H9 (cell line): Measurements from ENCODE around the gene KLHL3. TPM values are rescaled to one million over a fixed set of nuclear protein-coding genes. Genes with fewer than 3 reads are reported as not detected.

Source experiments
- DNase-seq: peaks from one replicate; pipeline ENCODE4 v3.0.0-alpha.2; 2017
- H2AFZ ChIP-seq: one replicate; pipeline ENCODE4 v1.6.1; 2013; ENCODE audit warnings: mild to moderate bottlenecking, low read length, control low read depth, moderate library complexity
- H2AK5ac ChIP-seq: 2 replicates; pipeline ENCODE4 v1.6.1; 2013; ENCODE audit warnings: low read length, control low read depth, mixed read lengths; ENCODE audit not compliant: insufficient read length
- H2BK120ac ChIP-seq: one replicate; pipeline ENCODE4 v1.6.1; 2013; ENCODE audit warnings: low read depth, mild to moderate bottlenecking, low read length, control low read depth, inconsistent platforms; ENCODE audit not compliant: poor library complexity, severe bottlenecking
- H2BK12ac ChIP-seq: 2 replicates; pipeline ENCODE4 v1.6.1; 2013; ENCODE audit warnings: low read length, control low read depth, mixed read lengths, low read depth; ENCODE audit not compliant: insufficient read length
- H2BK15ac ChIP-seq: 2 replicates; pipeline ENCODE4 v1.6.1; 2013; ENCODE audit warnings: low read depth, low read length, control low read depth
- H2BK20ac ChIP-seq: one replicate; pipeline ENCODE4 v1.6.1; 2013; ENCODE audit warnings: low read depth, mild to moderate bottlenecking, low read length, control low read depth, inconsistent platforms; ENCODE audit not compliant: poor library complexity, severe bottlenecking
- H2BK5ac ChIP-seq: 2 replicates; pipeline ENCODE4 v1.6.1; 2013; ENCODE audit warnings: low read length, control low read depth, mixed read lengths; ENCODE audit not compliant: insufficient read length
- H3K14ac ChIP-seq: 2 replicates; pipeline ENCODE4 v1.6.1; 2013; ENCODE audit warnings: low read length, control low read depth; ENCODE audit not compliant: insufficient read depth
- H3K18ac ChIP-seq: 2 replicates; pipeline ENCODE4 v1.6.1; 2013; ENCODE audit warnings: low read depth, mild to moderate bottlenecking, mixed read lengths, low read length, control low read depth; ENCODE audit not compliant: insufficient read length
- H3K23ac ChIP-seq: 2 replicates; pipeline ENCODE4 v1.6.1; 2013; ENCODE audit warnings: low read length, control low read depth, mixed read lengths, low read depth; ENCODE audit not compliant: insufficient read length
- H3K23me2 ChIP-seq: 2 replicates; pipeline ENCODE4 v1.6.1; 2013; ENCODE audit warnings: low read depth, mild to moderate bottlenecking, mixed read lengths, low read length, control low read depth; ENCODE audit not compliant: insufficient read length, poor library complexity, severe bottlenecking
- H3K27ac ChIP-seq: 2 replicates; pipeline ENCODE4 v1.5.1; 2013; ENCODE audit warnings: low read length, control low read depth, mixed read lengths, low read depth; ENCODE audit not compliant: insufficient read length
- H3K27me3 ChIP-seq: 2 replicates; pipeline ENCODE4 v1.6.1; 2013; ENCODE audit warnings: low read length, control low read depth, inconsistent platforms; ENCODE audit not compliant: insufficient read depth
- H3K4ac ChIP-seq: 2 replicates; pipeline ENCODE4 v1.6.1; 2013; ENCODE audit warnings: low read depth, mild to moderate bottlenecking, control low read depth, inconsistent platforms, low read length, moderate library complexity
- H3K4me1 ChIP-seq: 2 replicates; pipeline ENCODE4 v1.6.1; 2013; ENCODE audit warnings: low read length, control low read depth, inconsistent platforms; ENCODE audit not compliant: insufficient read depth
- H3K4me2 ChIP-seq: 2 replicates; pipeline ENCODE4 v1.6.1; 2013; ENCODE audit warnings: low read length, control low read depth, mixed read lengths; ENCODE audit not compliant: insufficient read length, insufficient read depth
- H3K56ac ChIP-seq: 2 replicates; pipeline ENCODE4 v1.6.1; 2013; ENCODE audit warnings: low read depth, mild to moderate bottlenecking, mixed read lengths, low read length, control low read depth; ENCODE audit not compliant: insufficient read length
- H3K79me1 ChIP-seq: 2 replicates; pipeline ENCODE4 v1.6.1; 2013; ENCODE audit warnings: low read depth, mild to moderate bottlenecking, moderate library complexity, low read length, control low read depth, inconsistent platforms; ENCODE audit not compliant: insufficient read depth, poor library complexity, severe bottlenecking
- H3K79me2 ChIP-seq: 2 replicates; pipeline ENCODE4 v1.6.1; 2013; ENCODE audit warnings: low read length, control low read depth, inconsistent platforms; ENCODE audit not compliant: insufficient read depth
- H3K9ac ChIP-seq: 2 replicates; pipeline ENCODE4 v1.6.1; 2013; ENCODE audit warnings: low read length, control low read depth, mixed read lengths; ENCODE audit not compliant: insufficient read length; ENCODE audit errors: extremely low read depth
- H3K9me3 ChIP-seq: one replicate; pipeline ENCODE4 v1.6.1; 2013; ENCODE audit warnings: low read depth, low read length, inconsistent platforms; ENCODE audit not compliant: control insufficient read depth
- H3T11ph ChIP-seq: one replicate; pipeline ENCODE4 v1.6.1; 2013; ENCODE audit warnings: mild to moderate bottlenecking, low read length, control low read depth, inconsistent platforms
- H4K20me1 ChIP-seq: one replicate; pipeline ENCODE4 v1.6.1; 2013; ENCODE audit not compliant: control insufficient read depth, insufficient read length, insufficient read depth
- H4K5ac ChIP-seq: 2 replicates; pipeline ENCODE4 v1.6.1; 2013; ENCODE audit warnings: low read depth, mild to moderate bottlenecking, mixed read lengths, low read length, control low read depth; ENCODE audit not compliant: insufficient read length
- H4K8ac ChIP-seq: replicated peaks from 2 replicates; pipeline ENCODE4 v1.6.1; 2013; ENCODE audit warnings: low read length, control low read depth, mixed read lengths, low read depth; ENCODE audit not compliant: insufficient read length
- H4K91ac ChIP-seq: 2 replicates; pipeline ENCODE4 v1.6.1; 2013; ENCODE audit warnings: low read depth, mild to moderate bottlenecking, moderate library complexity, mixed read lengths, low read length, control low read depth; ENCODE audit not compliant: insufficient read length
- H3K27ac Mint-ChIP-seq, 3 experiments: 2 replicates in 2 of 3; 3 replicates in 1 of 3; pipeline ENCODE4 v1.8.0; 2020 to 2021; ENCODE audit warnings: mixed read lengths in 3 of 3, mild to moderate bottlenecking in 1 of 3, moderate library complexity in 1 of 3
- H3K27me3 Mint-ChIP-seq: 2 replicates; pipeline ENCODE4 v1.8.0; 2021; ENCODE audit warnings: low read depth, mild to moderate bottlenecking, moderate library complexity, mixed read lengths
- H3K36me3 Mint-ChIP-seq, 3 experiments: 2 replicates in 2 of 3; 3 replicates in 1 of 3; pipeline ENCODE4 v1.8.0; 2020 to 2021; ENCODE audit warnings: low read depth in 3 of 3, mixed read lengths in 3 of 3; ENCODE audit not compliant: insufficient read depth in 1 of 3
- H3K4me1 Mint-ChIP-seq, 2 experiments: 2 replicates each; pipeline ENCODE4 v1.8.0; 2020; ENCODE audit warnings: mixed read lengths in 2 of 2
- H3K4me3 Mint-ChIP-seq, 2 experiments: 2 replicates in 1 of 2; 3 replicates in 1 of 2; pipeline ENCODE4 v1.8.0; 2020 to 2021; ENCODE audit warnings: mild to moderate bottlenecking in 2 of 2, mixed read lengths in 2 of 2, moderate library complexity in 1 of 2
- H3K9me3 Mint-ChIP-seq, 2 experiments: 2 replicates in 1 of 2; 3 replicates in 1 of 2; pipeline ENCODE4 v1.8.0; 2020; ENCODE audit warnings: mild to moderate bottlenecking in 2 of 2, mixed read lengths in 2 of 2, moderate library complexity in 1 of 2
- WGBS: extraction: QIAGEN DNeasy Blood & Tissue Kit; methylation state at CpG from one replicate; pipeline ENCODE4 v1.1.7; 2013; ENCODE audit warnings: missing lambda C conversion rate, low lambda C conversion rate, mixed read lengths; ENCODE audit not compliant: insufficient read length; ENCODE audit errors: extremely low coverage; 5-methylcytosine and 5-hydroxymethylcytosine counted together
- total RNA-seq: library from RNA; stranded (reverse); gene quantifications from 2 replicates; pipeline ENCODE4 v1.2.1, GENCODE V29; 2021
- TF ChIP-seq, protein P1 (sequence below): fragments of 200-600 bp; sonication (generic); conservative IDR thresholded peaks from 3 replicates; pipeline ENCODE4 v1.8.0; 2021; ENCODE audit warnings: antibody characterized with exemption, mild to moderate bottlenecking

Gene KLHL3
- total RNA-seq, 1 experiment from 2014 or later: 12.8 TPM

DNA sequence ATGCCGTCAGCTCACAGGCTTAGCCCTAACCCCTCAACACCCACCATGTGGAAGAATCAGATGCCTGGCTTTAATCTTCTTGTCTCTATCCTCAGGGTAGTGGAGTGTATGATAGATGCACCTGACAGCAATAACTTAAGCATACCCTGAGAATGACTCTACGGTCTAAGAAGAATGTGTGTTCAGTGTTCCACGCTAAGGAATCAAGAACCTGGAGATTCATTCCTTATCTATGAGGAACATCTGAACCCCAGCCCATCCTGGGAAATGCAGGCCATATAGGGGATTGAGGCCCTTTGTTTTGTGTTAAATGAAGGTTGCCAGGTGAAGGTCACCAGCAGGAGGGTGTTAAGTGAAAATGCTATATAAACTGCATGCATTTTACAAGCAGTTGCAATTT is 63.0 kb downstream of the KLHL3 start:
- Mint-ChIP-seq H3K4me1 (no peaks in the 10 kb centered on the region), H3K4me3 (no peak overlapping the region), H3K36me3 (peaks cover 0 to 8% (median 7%) of the 10 kb centered on the region in 3 experiments; a peak in 4 of 7 replicates), H3K27ac (no peak overlapping the region), H3K9me3 (no peaks in the 10 kb centered on the region), H3K27me3 (no peaks in the 10 kb centered on the region)
- TF ChIP-seq, protein P1, sequence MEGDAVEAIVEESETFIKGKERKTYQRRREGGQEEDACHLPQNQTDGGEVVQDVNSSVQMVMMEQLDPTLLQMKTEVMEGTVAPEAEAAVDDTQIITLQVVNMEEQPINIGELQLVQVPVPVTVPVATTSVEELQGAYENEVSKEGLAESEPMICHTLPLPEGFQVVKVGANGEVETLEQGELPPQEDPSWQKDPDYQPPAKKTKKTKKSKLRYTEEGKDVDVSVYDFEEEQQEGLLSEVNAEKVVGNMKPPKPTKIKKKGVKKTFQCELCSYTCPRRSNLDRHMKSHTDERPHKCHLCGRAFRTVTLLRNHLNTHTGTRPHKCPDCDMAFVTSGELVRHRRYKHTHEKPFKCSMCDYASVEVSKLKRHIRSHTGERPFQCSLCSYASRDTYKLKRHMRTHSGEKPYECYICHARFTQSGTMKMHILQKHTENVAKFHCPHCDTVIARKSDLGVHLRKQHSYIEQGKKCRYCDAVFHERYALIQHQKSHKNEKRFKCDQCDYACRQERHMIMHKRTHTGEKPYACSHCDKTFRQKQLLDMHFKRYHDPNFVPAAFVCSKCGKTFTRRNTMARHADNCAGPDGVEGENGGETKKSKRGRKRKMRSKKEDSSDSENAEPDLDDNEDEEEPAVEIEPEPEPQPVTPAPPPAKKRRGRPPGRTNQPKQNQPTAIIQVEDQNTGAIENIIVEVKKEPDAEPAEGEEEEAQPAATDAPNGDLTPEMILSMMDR: no peak
- Histone ChIP-seq H2BK15ac (no peak overlapping the region), H4K5ac (no peak overlapping the region), H3K27me3 (no peaks in the 10 kb centered on the region), H2BK5ac (no peak overlapping the region), H3K23me2 (no peaks in the 10 kb centered on the region), H3K79me2 (no peaks in the 10 kb centered on the region), H4K20me1 (no peaks in the 10 kb centered on the region), H2BK120ac (no peak overlapping the region), H3K56ac (no peak overlapping the region), H3K4me2 (no peak overlapping the region), H3K23ac (no peak overlapping the region), H2BK12ac (no peak overlapping the region), H3K79me1 (no peaks in the 10 kb centered on the region), H3K9me3 (no peaks in the 10 kb centered on the region), H3K9ac (no peak overlapping the region), H3K27ac (no peak overlapping the region), H2AFZ (no peak overlapping the region), H3K14ac (no peak overlapping the region), H3K4me1 (no peaks in the 10 kb centered on the region), H3K4ac (no peak overlapping the region), H3K18ac (no peak overlapping the region), H2AK5ac (no peak overlapping the region), H4K91ac (no peak overlapping the region), H2BK20ac (no peak overlapping the region), H4K8ac (no peak overlapping the region), H3T11ph (no peak overlapping the region)
- WGBS: no CpG with 5 or more reads among the region's 3 CpGs
- no peak for DNase-seq
